ENCODE measurements around the gene HECTD4. TPM values are rescaled to one million over a fixed set of nuclear protein-coding genes. Genes with fewer than 3 reads are reported as not detected.
"Not testable (repeated sequence)": the region's sequence is repeated elsewhere in the genome, so short reads cannot be mapped to it uniquely, and the experiment has no call there.

Gene HECTD4
- total RNA-seq, 1 donor from 2014 or later, result 66.0 TPM

DNA sequence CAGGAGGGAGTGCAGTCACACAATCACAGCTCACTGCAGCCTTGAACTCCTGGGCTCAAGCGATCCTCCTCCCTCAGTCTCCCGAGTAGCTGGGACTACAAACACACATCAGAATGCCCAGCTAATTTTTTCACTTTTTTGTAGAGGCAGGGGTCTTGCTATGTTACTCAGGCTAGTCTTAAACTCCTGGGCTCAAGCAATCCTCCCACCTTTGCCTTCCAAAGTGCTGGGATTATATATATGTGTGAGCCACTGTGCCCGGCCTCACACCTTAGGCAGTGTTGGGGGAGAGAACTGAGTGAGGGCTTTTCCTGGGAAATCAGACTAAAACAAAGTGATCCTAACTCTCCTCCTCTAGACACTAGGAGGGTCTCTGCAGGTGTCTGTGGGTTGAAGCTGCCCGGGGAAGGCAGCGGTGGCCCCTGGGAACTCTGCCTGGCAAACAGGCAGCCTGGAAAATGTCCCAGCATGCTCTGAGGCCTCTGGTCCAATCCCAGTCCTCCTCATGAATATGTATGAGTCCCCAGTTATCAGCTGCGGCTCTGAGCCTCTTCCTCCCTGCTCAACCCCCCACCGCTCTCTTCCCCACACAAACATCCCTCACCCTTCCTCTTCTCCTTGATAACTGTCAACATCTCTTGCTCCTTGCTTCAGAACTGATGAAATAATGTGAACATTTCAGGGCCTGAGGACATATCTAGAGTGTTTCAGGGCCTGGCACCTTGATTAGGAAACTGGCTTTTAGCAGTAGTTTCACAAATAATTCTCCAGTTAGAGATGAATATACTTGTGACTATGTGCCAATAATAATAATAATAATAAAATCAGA is 265.8 kb downstream of the HECTD4 start:
- DNase-seq, result no peak

DNA sequence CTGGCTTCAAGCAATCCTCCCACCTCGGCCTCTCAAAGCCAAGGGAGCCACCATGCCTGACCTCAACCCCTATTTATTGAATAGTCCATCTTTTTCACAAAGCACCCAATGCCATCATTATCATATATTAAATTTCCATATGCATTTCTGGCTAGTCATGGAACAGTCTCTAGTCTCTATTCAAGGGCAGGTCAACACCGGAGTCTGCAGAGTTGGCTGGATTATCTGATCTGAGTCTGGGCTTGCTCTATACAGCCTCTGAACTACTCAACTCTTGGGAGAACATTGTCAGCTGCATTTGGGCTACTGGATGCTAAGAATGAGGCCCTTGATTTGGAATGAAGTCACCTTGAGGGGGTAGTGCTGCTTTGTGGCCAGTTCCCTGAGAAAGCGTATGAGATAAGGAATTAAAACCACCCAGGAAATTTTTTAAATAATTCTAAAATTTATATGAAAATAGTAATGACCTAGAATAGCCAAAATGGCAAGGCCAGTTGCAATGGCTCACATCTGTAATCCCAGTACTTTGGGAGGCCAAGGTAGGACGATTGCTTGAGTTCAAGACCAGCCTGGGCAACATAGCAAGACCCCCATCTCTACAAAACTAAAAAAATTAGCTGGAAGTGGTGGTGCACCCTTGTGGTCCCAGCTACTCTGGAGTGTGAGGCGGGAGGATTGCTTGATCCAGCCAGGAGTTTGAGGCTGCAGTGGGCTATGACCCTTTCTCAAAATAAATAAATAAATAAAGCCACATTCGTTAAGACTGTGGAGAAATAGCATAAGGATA is 266.8 kb downstream of the HECTD4 start:
- DNase-seq, result no peak

DNA sequence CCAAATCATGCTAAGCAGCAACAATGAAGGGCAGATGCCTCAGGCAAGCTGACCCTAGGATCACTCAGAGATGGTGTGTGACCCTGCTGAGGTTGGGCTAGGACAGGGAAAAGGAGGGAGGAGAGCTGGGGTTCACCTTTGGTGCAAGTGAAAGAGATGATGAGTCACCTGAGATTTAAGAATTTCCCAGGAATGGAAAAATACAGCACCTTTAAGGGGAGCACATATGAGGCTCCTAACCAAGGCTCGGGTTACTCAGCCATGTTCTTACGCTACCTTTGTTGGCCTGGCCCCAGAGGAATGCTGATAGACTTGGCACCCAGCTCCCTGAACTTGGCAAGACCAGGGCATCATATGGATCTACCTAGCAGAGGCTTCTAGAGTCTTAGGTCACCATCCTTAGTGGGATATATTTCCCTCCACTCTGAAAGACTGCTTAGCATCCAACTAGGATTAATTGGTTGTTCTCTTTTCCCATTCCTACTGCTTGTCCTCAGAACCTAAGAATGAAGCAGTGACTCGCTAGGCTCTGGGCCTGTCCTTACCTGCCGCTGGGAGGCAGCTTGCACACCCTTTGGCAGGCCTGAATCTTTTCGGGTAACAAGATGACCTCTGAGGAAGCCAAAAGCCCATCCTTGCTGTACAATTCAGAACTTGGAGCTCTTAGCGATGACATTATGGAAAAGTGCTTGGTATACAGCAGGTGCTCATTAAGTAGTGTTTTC is 269.7 kb downstream of the HECTD4 start:
- DNase-seq, result no peak

DNA sequence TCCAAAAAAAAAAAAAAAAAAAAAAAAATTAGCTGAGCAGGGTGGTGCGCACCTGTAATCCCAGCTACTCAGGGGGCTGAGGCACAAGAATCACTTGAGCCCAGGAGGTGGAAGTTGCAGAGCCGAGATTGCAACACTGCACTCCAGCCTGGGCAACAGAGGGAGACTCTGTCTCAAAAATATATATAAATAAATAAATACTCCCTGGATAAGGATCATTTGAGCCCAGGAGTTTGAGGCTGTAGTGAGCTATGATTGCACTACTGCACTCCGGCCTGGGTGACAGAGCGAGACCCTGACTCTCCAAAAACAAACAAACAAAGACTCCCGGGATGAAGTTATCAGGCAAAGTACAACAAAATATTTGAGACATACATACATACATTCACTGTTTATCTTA is 270.3 kb downstream of the HECTD4 start:
- DNase-seq, result no peak

DNA sequence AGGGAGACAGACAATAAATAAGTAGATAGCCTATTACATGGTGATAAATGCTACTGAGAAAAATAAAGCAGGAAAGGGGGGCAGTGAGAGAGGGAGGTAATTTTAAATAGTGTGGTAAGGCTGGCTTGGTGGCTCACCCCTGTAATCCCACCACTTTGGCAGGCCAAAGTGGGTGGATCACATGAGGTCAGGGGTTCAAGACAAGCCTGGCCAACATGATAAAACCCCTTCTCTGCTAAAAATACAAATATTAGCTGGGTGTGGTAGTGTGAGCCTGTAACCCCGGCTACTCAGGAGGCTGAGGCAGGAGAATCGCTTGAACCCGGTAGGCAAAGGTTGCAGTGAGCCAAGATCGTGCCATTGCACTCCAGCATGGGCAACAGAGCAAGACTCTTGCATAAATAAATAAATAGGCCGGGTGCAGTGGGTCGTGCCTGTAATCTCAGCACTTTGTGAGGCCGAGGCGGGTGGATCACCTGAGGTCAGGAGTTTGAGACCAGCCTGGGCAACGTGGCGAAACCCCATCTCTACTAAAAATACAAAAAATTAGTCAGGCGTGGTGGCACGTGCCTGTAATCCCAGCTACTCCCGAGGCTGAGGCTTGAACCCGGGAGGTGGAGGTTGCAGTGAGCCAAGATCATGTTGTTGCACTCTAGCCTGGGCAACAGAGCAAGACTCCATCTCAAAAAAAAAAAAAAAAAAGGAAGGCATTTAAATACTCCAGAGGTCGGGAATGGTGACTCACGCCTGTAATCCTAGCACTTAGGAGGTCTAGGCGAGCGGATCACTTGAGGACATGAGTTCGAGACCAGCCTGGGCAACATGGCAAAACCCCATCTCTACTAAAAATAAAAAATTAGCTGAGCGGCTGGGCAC is 271.2 kb downstream of the HECTD4 start:
- not testable (repeated sequence) for DNase-seq

Small RNAs within 50 kb of the gene (small RNA-seq; reads per million reads assigned to genes)
- gene RF00019 (ENCODE audit: low replicate concordance), result not detected

Other genes with a start within 250 kb of the HECTD4 start
- gene RPL6, start 27.2 kb upstream of the HECTD4 start, total RNA-seq, result 1,039 TPM
- gene PTPN11, start 36.5 kb upstream of the HECTD4 start, total RNA-seq, result 46.7 TPM

Measured in skin of body (tissue), 3 donors.